HEK293T (cell line): Measurements from ENCODE around the gene HNRNPH1.

Experiments
- BHLHE40 ChIP-seq: fragments of 450-650 bp; IDR thresholded peaks from 2 replicates; pipeline ENCODE4 v1.6.1; 2016; ENCODE audit warnings: mild to moderate bottlenecking, moderate library complexity, borderline replicate concordance
- FOXK2 ChIP-seq: fragments of 450-650 bp; IDR thresholded peaks from 2 replicates; pipeline ENCODE4 v1.6.1; 2016; ENCODE audit warnings: mild to moderate bottlenecking
- FOXM1 ChIP-seq: fragments of 450-650 bp; IDR thresholded peaks from 2 replicates; pipeline ENCODE4 v1.6.1; 2017; ENCODE audit warnings: mild to moderate bottlenecking, borderline replicate concordance
- LEF1 ChIP-seq: fragments of 450-650 bp; IDR thresholded peaks from 2 replicates; pipeline ENCODE4 v1.6.1; 2017; ENCODE audit warnings: mild to moderate bottlenecking, borderline replicate concordance
- NFRKB ChIP-seq: fragments of 450-650 bp; IDR thresholded peaks from 2 replicates; pipeline ENCODE4 v1.6.1; 2016; ENCODE audit warnings: mild to moderate bottlenecking, moderate library complexity
- PKNOX1 ChIP-seq: fragments of 450-650 bp; IDR thresholded peaks from 2 replicates; pipeline ENCODE4 v1.6.1; 2016
- SP1 ChIP-seq: fragments of 450-650 bp; IDR thresholded peaks from 2 replicates; pipeline ENCODE4 v1.6.1; 2017
- SUZ12 ChIP-seq: fragments of 450-650 bp; IDR thresholded peaks from 2 replicates; pipeline ENCODE4 v1.6.1; 2016; ENCODE audit warnings: mild to moderate bottlenecking
- TARDBP ChIP-seq: fragments of 450-650 bp; IDR thresholded peaks from 2 replicates; pipeline ENCODE4 v1.6.1; 2016
- ZNF384 ChIP-seq: fragments of 450-650 bp; IDR thresholded peaks from 2 replicates; pipeline ENCODE4 v1.6.1; 2016

DNA sequence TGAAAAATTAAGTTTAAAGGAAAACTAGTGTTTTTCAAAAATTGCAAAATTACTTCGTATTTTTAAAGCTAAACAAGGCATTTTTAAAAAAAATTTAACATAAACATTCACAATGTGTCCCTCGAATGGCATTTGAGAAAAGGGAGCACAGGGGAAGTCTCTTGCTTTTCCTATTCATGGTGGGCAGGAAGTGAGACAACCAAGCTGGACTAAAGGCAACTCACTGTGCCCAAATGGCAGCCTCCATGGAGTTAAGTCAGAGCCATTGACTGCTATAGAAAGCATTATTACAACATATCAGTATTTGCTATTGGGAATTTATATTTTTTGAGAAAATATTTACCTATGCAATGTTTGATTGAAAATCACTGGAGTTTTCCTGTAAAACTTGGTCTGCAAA, 8.3 kb downstream of the HNRNPH1 start:
- TF ChIP-seq FOXK2, result no peak
- TF ChIP-seq NFRKB, result no peak
- TF ChIP-seq BHLHE40, result no peak
- TF ChIP-seq TARDBP, result no peak
- no peak for TF ChIP-seq FOXM1
- TF ChIP-seq SP1, result no peak
- TF ChIP-seq ZNF384, result no peak
- no peak for TF ChIP-seq LEF1
- TF ChIP-seq PKNOX1, result no peak
- TF ChIP-seq SUZ12, result no peak
